ENCODE data around the gene JAK3. TPM values are rescaled to one million over a fixed set of nuclear protein-coding genes. Genes with fewer than 3 reads are reported as not detected.

The JAK3 gene
- total and polyA plus RNA-seq, 4 donors = 2.3 to 33.3 (median 9.0) TPM

DNA sequence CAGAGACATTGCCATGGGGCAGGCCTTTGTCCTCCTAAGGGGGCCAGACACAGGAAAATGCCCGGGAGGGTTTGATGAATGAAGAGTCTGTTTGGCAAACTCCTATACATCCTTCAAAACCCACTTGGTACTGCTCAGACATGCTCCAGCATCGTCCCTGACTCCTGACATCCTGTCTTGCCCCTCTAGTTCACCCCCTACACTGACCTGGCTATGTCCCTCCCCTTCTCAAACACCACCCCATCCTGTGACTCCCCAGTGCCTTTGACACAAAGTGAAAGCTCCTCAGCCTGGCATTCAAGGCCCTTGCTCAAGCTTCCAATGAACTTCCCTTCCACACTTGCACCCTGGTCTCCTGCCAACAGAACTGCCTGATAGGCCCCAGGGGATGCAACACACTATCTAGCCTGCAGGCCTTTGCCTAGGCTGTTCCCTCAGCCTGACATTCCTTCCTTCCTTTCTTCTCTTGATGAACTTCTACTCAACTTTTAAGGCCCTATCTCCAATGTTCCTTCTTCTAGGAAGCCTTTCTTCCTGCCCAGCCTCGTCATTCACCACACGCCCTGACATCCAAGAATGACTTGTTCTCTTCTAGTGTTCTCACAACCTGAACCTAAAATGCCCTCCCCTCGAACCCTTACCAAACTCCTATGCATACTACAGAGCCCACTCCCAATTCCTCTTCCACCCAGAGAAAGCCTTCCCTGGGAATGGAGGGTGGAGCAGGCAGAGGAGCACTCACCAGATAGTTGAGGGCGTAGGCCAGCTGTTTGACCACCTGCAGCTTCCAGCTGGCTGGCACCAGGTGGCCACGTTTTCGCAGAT, 12.4 kb downstream of the JAK3 start:
- no peak for ATAC-seq (ENCODE audit: low FRiP score)
- Histone ChIP-seq H3K27me3 (ENCODE audit: control insufficient read depth in 1 of 2, insufficient read depth in 2 of 2, low read length in 1 of 2) (no peaks in the 10 kb centered on the region), H3K4me1 (ENCODE audit: control insufficient read depth in 1 of 2, insufficient read depth in 2 of 2, low read length in 2 of 2) (no peaks in the 10 kb centered on the region), H3K27ac (ENCODE audit: low read depth in 1 of 2, low read length in 2 of 2) (no peak overlapping the region), H3K36me3 (ENCODE audit: control insufficient read depth in 1 of 2, insufficient read depth in 2 of 2, low read length in 1 of 2) (no peaks in the 10 kb centered on the region), H3K4me3 (ENCODE audit: low read length in 2 of 2) (no peak overlapping the region), H3K9me3 (ENCODE audit: control insufficient read depth, low read length) (no peaks in the 10 kb centered on the region)
- intact Hi-C loops (cut with DNase I) = no loop called here
- 74 to 81% methylated on average over 8 of the region's 8 CpGs for WGBS, 2 donors
- no peak for DNase-seq

DNA sequence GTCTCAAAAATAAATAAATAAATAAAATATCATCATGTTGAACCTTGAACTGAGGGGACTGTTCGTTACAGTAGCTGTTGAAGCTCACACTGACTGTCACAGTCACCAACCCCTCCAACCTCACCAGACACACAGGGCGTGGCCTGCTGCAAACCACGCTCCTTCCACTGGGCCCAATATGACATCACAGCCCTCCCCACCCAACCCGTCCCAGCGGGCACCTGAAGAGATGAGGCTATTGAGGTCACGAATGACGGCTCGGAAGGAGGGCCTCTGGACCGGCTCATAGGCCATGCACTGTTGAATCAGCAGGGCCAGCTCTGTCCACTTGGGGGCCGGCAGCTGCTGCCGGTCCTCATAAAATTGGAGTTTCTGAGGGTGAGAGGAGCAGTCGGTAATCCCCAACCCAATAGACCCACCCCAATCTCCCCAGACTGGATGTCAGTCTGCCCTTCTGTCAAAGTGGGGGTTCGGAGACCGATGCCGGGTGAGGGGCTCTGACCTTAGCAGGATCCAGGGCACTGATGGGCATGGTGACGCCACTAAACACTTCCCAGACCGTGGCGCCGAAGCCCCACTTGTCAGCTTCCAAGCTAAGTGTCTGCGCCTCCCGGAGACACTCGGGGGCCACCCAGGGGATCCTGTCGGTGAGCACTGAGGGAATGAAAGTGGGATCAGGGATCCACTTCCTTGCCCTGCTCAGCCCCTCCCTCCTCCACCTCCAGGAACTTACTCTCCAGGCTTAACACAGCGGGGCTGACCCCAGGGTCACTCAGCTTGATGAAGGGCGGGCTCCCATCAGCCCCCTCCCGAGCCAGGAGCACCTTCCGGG, 13.2 kb downstream of the JAK3 start:
- Histone ChIP-seq H3K27ac (ENCODE audit: low read depth in 1 of 2, low read length in 2 of 2) (no peak overlapping the region), H3K36me3 (ENCODE audit: control insufficient read depth in 1 of 2, insufficient read depth in 2 of 2, low read length in 1 of 2) (no peaks in the 10 kb centered on the region), H3K4me3 (ENCODE audit: low read length in 2 of 2) (no peak overlapping the region), H3K27me3 (ENCODE audit: control insufficient read depth in 1 of 2, insufficient read depth in 2 of 2, low read length in 1 of 2) (peaks cover 0 to 3% of the 10 kb centered on the region in 2 donors), H3K9me3 (ENCODE audit: control insufficient read depth, low read length) (no peaks in the 10 kb centered on the region), H3K4me1 (ENCODE audit: control insufficient read depth in 1 of 2, insufficient read depth in 2 of 2, low read length in 2 of 2) (no peaks in the 10 kb centered on the region)
- DNase-seq (no peak), ATAC-seq (ENCODE audit: low FRiP score) (no peak)
- intact Hi-C loops (cut with DNase I) = no loop called here
- 71 to 74% methylated on average over 27 of the region's 27 CpGs for WGBS, 2 donors

DNA sequence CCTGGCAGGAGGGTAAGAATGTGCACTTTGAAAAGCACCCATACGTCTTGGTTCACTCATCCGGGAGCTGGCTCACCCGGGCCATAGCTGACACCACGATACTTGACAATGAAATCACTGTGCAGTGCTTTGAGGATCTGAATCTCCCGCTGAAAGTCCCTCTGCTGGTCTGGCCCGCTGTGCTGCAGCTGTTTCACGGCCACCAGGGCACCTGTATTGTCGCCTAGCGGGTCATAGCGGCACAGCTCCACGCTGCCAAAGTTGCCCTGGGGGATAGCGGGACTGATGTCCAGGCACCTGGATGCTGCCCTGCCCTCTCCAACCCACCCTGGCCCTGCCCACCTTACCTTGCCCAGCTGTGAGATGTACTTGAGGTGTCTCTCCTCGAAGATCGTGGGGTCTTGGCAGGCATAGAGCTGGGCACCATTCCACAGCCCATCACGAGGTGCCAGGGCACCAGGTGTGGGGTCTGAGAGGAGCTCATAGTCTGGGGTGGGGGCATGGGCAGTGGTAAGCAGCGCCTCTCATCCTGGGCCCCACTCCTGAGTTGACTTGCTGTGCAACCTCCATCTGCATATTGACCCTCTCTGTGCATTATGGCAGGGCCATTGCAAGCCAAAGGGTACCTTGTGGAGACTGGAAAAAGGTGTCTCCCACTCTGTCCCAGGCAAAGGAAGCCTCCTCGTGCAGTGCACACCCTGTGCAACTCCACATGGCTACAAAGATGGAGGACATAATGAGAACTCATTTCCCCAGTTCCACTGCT, 15.2 kb downstream of the JAK3 start:
- DNase-seq (no peak), ATAC-seq (ENCODE audit: low FRiP score) (no peak)
- Histone ChIP-seq H3K27ac (ENCODE audit: low read depth in 1 of 2, low read length in 2 of 2) (no peak overlapping the region), H3K4me1 (ENCODE audit: control insufficient read depth in 1 of 2, insufficient read depth in 2 of 2, low read length in 2 of 2) (no peaks in the 10 kb centered on the region), H3K4me3 (ENCODE audit: low read length in 2 of 2) (no peak overlapping the region), H3K9me3 (ENCODE audit: control insufficient read depth, low read length) (no peaks in the 10 kb centered on the region), H3K36me3 (ENCODE audit: control insufficient read depth in 1 of 2, insufficient read depth in 2 of 2, low read length in 1 of 2) (no peaks in the 10 kb centered on the region), H3K27me3 (ENCODE audit: control insufficient read depth in 1 of 2, insufficient read depth in 2 of 2, low read length in 1 of 2) (peaks cover 0 to 3% of the 10 kb centered on the region in 2 donors)
- intact Hi-C loops (cut with DNase I) = no loop called here
- WGBS, 2 donors = 86 to 87% methylated on average over 17 of the region's 17 CpGs

GRCh38 chr19:17831419-17831888, 16.3 kb downstream of the JAK3 start:
- no peak for ATAC-seq (ENCODE audit: low FRiP score)
- no peak overlapping the region for H3K4me3 ChIP-seq (ENCODE audit: low read length in 2 of 2)
- H3K4me1 ChIP-seq (ENCODE audit: control insufficient read depth in 1 of 2, insufficient read depth in 2 of 2, low read length in 2 of 2) = no peaks in the 10 kb centered on the region
- no peaks in the 10 kb centered on the region for H3K36me3 ChIP-seq (ENCODE audit: control insufficient read depth in 1 of 2, insufficient read depth in 2 of 2, low read length in 1 of 2)
- WGBS, 2 donors = 15 to 27% methylated on average over 24 to 25 of the region's 25 CpGs
- peak in 1 of 2 donors; percentile 79 for DNase-seq
- H3K9me3 ChIP-seq (ENCODE audit: control insufficient read depth, low read length) = no peaks in the 10 kb centered on the region
- H3K27ac ChIP-seq (ENCODE audit: low read depth in 1 of 2, low read length in 2 of 2) = no peak overlapping the region
- peaks cover 0 to 3% of the 10 kb centered on the region in 2 donors for H3K27me3 ChIP-seq (ENCODE audit: control insufficient read depth in 1 of 2, insufficient read depth in 2 of 2, low read length in 1 of 2)
- intact Hi-C loops (cut with DNase I) = no loop called here

DNA sequence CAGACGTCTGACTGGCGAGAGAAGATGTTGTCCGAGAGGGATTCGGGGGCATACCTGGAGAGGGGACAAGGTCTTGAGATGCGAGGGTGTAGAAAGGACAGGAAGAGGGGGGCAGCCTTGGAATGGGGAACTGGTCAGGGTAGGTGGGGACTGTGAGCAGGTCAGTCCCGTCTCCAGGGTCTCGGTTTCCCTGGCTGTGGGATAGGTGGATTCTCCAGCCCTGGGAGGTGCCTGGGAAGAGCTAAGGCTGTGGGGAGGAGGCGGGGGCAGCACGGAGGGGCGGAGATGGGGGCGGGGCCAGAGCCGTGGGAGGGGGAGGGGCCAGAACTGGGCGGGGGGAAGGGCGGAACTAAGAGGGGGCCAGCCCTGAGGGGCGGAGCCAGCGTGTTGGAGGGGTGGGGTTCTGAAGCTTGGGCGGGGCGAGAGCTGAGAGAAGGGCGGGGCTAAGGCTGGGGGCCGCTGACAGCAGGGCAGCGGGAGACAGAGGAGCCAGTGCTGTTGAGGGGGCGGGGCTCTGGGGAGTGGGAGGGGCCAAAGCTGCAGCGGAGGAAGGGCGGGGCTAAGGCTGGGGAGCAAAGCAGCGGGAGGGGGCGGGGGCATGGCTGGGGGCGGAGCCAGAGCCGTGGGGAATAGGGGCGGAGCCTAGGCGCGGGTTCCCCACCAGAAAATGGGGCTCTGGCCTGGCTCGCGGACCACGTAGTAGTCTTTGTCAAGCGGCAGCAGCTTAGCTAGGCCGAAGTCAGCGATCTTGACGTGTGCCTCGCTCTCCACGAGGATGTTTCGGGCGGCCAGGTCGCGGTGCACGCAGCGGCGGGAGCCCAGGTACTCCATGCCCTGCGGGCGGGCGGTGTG, 17.0 kb downstream of the JAK3 start:
- peak; percentile 76 to 92 for DNase-seq
- H3K4me1 ChIP-seq (ENCODE audit: control insufficient read depth in 1 of 2, insufficient read depth in 2 of 2, low read length in 2 of 2) = no peaks in the 10 kb centered on the region
- WGBS, 2 donors = 5 to 7% methylated on average over 41 to 50 of the region's 50 CpGs
- H3K27me3 ChIP-seq (ENCODE audit: control insufficient read depth in 1 of 2, insufficient read depth in 2 of 2, low read length in 1 of 2) = peaks cover 0 to 3% of the 10 kb centered on the region in 2 donors
- H3K27ac ChIP-seq (ENCODE audit: low read depth in 1 of 2, low read length in 2 of 2) = no peak overlapping the region
- H3K9me3 ChIP-seq (ENCODE audit: control insufficient read depth, low read length) = no peaks in the 10 kb centered on the region
- ATAC-seq (ENCODE audit: low FRiP score) = peak; percentile 91
- intact Hi-C loops (cut with DNase I) = no loop called here
- H3K4me3 ChIP-seq (ENCODE audit: low read length in 2 of 2) = no peak overlapping the region
- no peaks in the 10 kb centered on the region for H3K36me3 ChIP-seq (ENCODE audit: control insufficient read depth in 1 of 2, insufficient read depth in 2 of 2, low read length in 1 of 2)

- Histone ChIP-seq H3K27me3 (ENCODE audit: control insufficient read depth in 1 of 2, insufficient read depth in 2 of 2, low read length in 1 of 2) (peaks cover 0 to 3% of the 10 kb centered on the region in 2 donors), H3K4me3 (ENCODE audit: low read length in 2 of 2) (no peak overlapping the region), H3K27ac (ENCODE audit: low read depth in 1 of 2, low read length in 2 of 2) (no peak overlapping the region), H3K4me1 (ENCODE audit: control insufficient read depth in 1 of 2, insufficient read depth in 2 of 2, low read length in 2 of 2) (no peaks in the 10 kb centered on the region), H3K36me3 (ENCODE audit: control insufficient read depth in 1 of 2, insufficient read depth in 2 of 2, low read length in 1 of 2) (no peaks in the 10 kb centered on the region), H3K9me3 (ENCODE audit: control insufficient read depth, low read length) (no peaks in the 10 kb centered on the region)
- ATAC-seq (ENCODE audit: low FRiP score) (no peak), DNase-seq (no peak)
- WGBS, 2 donors = 8 to 12% methylated on average over 25 to 29 of the region's 29 CpGs
- intact Hi-C loops (cut with DNase I) = no loop called here
Observed at GRCh38 chr19:17829855-17830566, 17.8 kb downstream of the JAK3 start.

DNA sequence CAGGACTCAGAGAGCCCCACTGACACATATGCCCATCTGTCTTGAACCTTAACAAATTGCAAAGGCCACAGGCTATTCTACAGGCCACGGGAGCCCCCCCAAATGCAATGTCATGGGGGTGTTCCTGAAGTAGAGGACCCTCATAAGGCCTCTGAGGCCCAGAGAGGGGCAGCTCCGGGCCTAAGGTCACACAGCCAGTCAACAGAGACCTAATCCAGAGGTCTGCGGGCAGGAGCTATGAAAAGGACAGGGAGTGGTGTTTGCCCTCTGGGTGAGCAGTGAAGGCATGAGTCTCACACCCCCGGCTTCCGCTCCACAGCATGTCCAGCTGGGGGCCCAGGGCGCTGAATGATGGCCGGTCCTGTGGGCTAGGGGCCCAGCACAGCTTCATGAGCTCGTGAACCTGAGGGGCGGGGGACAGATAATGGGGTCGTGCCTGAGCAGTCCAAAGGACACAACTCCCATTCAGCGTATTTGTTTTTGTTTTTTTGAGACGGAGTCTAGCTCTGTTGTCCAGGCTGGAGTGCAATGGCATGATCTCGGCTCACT, 21.2 kb downstream of the JAK3 start:
- WGBS, 2 donors = 83 to 85% methylated on average over 13 of the region's 13 CpGs
- no peaks in the 10 kb centered on the region for H3K9me3 ChIP-seq (ENCODE audit: control insufficient read depth, low read length)
- intact Hi-C loops (cut with DNase I) = no loop called here
- peaks cover 0 to 3% of the 10 kb centered on the region in 2 donors for H3K27me3 ChIP-seq (ENCODE audit: control insufficient read depth in 1 of 2, insufficient read depth in 2 of 2, low read length in 1 of 2)
- no peak overlapping the region for H3K4me3 ChIP-seq (ENCODE audit: low read length in 2 of 2)
- ATAC-seq (ENCODE audit: low FRiP score) (no peak), DNase-seq (no peak)
- H3K36me3 ChIP-seq (ENCODE audit: control insufficient read depth in 1 of 2, insufficient read depth in 2 of 2, low read length in 1 of 2) = no peaks in the 10 kb centered on the region
- no peaks in the 10 kb centered on the region for H3K4me1 ChIP-seq (ENCODE audit: control insufficient read depth in 1 of 2, insufficient read depth in 2 of 2, low read length in 2 of 2)
- H3K27ac ChIP-seq (ENCODE audit: low read depth in 1 of 2, low read length in 2 of 2) = no peak overlapping the region

Data from aorta (tissue), 5 donors.